Left forelimb (tissue), 1 donor: ENCODE results near the gene RNGTT.

Experiments
- DNase-seq: peaks from one replicate; pipeline ENCODE4 v3.0.0-alpha.2; 2018; ENCODE audit warnings: low spot score

The RNGTT gene

DNA sequence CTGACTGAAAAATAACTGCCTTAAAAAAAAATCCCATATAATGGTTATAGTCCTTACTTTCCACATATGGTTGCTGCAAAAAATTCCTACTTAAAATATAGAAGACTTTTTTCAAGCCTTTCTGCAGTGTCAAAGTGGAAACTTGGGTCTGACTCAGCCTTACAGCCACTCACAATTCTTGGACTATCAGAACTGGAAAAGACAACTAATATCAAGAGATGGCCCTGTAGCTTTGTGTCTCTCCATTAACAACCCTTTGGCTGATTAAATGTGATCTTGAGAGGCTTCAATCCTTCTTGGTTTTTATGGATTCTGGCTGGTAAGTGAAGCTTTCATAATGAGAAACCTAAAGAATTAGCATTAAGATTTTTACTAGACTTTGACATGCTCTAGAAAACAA is 307.8 kb downstream of the RNGTT start:
- DNase-seq, result no peak

DNA sequence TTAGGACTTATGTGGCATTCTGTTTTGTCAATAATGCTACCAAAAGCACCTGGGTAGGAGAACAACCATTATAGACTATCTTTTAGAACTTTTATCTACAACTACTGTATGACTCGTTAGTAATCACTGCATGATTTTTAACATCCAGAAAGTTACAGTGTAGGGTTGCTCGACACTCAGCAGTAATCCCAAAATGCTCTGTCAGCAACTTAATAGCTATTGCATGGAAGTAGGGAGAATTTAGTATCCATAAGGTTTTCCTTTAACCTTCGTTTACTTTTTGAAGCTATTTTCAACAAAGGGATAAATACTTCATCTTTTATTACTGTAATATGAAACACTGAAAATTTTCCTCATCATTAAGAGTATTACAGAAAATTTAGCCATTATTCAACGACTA is 309.5 kb downstream of the RNGTT start:
- no peak for DNase-seq

DNA sequence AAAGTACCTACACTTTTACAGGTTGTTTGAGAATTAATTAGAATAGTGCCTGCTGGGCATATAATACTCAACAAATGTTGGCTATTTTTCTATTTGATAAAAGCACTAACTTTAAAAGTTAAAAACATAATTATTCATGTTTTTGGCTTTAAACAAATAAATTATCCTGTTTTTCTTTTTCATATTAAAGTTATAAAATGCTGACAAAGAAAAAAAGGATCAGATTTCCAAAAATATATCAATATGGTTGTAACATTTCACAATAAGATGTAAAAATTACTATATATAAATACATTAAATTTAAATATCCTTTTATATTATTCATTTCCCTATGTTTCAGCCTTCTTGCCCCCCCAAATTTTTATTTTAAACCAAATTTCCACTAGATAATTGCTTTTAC is 312.0 kb downstream of the RNGTT start:
- no peak for DNase-seq

DNA sequence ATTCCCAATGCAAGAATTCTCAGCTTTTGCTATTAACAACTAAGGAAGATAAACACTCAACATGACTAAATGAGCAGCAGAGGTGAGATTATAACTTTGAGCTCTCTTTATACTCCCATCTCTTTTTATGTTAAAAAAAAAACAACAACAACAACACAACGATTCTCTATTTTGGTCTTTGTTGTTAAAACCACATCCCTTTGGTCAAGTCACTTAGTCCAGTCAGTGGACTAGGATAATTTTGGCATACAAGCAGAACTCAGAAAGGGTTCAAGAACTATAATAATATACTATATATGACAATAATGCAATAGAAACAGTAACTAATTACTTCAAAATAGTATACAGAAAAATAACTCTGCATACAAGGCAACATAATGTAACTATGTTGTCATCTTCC is 312.4 kb downstream of the RNGTT start:
- no peak for DNase-seq

DNA sequence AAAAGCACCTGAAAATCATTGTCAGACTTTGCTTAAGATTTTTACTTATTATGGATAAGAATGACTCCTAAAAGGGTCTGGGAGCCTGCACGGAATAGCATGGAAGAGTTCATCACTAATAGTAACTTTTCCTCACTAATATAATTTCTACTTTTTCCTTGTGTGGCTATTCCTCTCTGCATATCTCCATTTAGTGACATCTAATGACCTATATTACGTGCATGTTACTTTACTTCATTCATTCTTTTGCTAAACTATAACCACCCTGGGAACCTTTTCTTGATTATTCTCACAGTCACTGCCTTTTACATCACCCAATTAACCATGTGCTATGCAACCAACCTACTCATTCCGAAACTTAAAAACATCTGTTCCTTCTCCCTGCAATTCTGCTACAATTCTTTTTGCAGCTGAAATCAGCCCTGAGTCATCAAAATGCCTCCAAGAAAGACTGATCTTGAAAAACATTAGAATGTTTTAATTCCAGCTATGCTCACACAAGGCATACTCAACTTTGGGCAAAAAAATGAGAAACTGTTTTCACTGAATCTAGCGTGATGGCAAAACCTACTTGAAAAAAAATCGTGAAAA is 313.3 kb downstream of the RNGTT start:
- DNase-seq, result no peak

DNA sequence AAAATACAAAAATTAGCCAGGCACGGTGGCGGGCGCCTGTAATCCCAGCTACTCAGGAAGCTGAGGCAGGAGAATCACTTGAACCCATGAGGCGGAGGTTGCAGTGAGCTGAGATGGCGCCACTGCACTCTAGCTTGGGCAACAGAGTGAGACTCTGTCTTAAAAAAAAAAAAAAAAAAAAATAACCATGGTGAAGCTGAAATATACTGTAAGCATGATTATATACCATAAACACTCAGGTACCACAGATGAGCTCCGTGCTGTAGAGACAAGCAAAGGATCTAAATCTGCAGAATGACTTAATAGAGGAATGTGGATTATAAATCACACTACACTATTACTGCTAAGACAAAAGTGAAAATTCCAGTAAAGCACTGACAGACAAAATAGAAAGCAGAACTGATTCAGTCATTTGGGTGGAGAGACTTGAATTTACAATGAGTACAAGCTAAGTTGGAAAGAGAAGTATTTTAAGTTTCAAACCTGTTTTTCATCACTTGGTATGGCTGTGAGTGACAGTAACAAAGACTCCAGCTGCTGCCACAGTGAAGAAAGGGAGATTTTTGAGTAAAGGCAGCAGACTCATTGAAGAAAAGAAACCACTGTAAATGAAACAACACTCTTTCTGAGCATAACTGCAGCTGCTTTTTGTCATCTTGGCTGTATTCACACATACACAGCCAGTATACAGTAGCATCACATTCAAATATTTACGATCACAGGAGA is 322.1 kb downstream of the RNGTT start:
- DNase-seq, result no peak

DNA sequence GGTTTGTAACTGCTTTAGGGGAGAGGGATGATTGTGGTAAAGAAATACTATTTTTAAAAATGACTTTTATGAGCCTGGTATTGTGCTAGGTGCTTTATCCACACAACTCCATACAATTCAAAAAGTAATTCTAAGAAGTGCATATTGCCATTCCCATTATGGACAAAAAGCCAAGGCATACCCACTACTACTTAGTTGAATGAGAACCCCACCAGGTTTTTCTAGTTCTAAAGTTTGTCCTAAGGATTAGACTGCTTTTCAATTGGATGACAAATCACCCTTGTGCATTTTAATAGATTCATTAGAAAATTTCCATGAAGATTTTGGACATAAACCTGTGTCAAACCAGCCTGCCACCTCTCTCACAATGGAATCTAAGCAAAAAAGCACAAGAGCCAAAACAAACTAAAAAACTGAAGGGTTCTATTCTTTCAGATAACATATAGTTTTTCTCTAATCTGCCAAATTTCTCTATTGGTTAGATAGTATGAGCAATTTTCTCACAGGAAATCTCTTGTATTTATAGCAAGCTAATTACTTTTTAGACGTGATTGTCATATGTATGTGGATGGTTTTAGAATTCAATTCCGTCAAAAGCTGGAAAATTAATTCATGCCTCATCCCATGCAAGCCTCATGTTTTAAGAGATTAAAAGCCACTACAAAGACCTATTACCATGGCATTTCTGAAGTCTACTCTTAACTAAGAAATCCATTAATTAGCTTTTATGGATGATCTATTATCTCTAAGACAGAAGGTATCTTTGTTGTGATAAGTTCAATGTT is 325.5 kb downstream of the RNGTT start:
- no peak for DNase-seq

DNA sequence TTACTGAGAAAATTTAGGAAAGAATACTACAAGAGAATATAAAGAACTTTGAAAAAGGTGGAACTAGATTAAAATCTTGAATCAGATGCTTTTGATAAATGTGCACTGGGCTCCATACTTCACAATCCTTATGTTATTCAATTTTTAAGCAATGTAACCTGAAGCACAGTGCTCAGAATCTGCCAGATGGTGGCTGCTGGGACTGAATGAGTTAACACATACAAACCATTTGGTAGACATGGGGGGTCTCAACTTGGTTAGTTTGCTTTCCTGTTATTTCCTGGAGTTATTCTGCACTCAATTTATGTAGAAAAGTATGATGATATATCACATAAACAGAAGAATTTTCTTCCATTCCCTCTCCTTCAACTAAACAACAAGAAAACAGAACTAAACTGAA is 326.5 kb downstream of the RNGTT start:
- DNase-seq, result no peak

DNA sequence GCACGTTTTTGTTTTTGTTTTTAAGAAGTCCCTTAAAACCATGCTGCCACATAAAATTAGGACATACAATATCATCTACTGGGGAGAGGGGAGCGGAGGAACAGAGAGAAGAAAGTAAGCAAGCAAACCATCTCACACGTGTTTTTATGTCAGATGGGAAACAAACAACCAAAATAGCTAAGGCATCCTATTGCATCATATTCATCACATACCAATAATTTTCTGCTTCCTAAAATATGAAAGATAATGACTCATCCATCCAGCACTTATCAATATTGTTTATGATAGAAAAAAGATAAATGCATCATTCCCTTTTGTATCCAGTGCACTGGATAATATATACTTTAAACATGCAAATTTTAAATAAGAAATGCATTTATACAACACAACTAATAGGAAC is 329.6 kb downstream of the RNGTT start:
- no peak for DNase-seq

DNA sequence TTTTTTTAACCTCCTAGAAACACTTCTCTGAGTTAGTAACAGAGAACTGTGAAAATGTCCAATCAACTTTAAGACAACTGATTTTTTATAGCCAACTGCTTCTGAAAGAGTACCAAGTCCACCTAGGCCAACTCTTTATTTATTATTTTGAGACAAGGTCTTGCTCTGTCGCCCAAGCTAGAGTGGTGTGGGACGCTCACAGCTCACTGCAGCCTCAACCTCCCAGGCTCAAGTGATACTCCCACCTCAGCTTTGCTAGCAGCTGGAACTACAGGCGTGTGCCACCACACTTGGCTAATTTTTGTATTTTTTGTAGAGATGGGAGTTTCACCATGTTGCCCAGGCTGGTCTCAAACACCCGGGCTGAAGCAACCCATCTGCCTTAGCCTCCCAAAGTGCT is 331.6 kb downstream of the RNGTT start:
- no peak for DNase-seq

DNA sequence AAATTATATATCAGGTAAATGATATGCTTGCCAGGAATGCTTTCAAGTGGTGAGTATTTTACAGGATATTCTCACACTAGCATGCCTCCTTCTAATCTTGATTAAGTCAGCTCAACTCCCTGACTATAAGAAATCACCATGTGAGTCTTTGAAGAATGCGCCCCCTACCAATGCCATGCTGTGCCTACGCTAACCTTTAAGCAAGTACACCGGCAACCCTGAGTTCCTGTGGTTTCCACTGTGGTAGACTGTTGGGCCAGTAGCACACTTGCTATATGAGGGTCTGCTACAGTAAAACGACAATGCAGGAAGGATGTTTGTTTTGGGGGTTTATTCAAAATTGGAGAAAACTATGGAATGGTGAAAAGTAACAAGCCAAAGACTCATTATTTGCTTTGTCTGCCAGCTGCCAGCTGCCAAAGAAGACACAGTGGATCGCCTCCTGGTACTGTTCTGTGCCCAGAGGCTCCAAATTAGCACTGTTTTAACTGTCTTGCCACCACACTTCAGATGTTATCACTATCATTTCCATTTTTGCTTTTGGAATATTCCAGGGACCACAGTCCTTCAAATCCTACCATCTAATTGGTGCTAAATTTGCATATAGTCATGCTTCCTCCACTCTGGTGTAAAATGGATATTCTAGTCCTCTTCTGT is 333.5 kb downstream of the RNGTT start:
- DNase-seq, result no peak

DNA sequence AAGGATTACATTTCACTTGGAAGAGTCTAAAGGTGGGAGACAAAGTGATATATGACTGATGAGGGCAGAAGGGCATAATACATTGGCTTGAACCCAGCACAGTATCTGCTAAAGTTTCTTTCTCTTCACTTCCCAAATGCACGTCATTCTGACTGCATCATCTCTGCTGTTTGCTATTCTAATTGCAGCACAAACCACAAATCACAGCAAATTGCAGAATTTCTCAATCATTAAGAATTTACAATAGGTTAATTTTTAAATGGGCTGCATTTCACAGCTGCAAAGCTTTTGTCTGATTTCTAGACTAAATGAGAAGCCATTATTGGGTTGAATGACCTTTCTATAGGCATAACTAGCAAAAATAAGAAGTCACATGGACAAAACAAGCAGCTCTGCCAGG is 337.0 kb downstream of the RNGTT start:
- no peak for DNase-seq

DNA sequence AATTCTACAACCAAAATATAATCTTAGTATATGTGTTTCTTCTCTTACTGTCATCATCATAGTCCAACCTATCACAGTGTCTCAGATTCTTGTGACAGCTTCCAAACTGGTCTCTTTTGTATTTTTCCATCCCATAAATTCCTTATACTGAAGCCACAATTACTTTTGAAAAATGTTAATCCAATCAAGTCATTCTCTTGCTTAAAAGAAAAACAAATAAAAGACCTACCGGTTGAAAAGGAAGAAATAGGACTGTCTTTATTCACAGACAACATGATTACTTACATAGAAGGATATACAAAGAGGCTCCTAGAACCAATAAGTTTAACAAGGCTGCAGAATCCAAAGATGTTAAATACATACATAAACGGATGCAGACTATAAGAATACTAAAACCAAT is 339.9 kb downstream of the RNGTT start:
- DNase-seq, result no peak

DNA sequence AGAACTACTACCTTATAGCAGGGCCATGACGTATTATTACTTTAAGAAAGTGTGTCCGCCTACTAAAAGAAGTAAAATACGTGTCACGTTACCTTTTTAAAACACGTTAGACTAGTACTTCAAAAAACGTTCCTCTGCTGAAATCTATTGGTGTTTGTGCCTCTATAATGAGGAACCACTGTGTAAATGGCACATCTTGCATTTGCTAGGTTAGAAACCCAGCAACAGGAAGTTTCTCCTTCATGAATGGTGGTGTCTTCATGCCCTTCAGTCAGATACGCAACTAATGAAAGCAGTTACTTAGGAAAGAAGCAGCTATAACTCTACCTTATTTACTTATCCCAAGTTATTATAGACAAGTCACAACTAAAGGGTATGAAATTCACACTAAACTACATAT is 343.5 kb downstream of the RNGTT start:
- DNase-seq, result no peak

DNA sequence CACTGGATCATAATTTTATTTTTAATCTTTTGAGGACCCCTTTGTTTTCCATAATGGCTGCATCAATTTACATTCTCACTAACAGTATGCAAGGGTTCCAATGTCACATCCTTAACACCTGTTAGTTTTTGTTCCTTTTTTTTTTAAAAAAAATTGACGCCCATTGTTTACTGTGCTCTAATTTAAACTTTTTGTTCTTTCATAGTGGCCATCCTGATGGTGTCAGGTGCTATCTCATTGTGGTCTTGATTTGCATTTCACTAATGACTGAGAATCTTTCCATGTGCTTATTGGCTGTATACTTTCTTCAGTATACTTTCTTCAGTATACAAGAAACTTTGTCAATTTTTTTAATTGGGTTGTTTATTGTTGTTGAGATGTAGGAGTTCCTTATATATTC is 347.0 kb downstream of the RNGTT start:
- no peak for DNase-seq

DNA sequence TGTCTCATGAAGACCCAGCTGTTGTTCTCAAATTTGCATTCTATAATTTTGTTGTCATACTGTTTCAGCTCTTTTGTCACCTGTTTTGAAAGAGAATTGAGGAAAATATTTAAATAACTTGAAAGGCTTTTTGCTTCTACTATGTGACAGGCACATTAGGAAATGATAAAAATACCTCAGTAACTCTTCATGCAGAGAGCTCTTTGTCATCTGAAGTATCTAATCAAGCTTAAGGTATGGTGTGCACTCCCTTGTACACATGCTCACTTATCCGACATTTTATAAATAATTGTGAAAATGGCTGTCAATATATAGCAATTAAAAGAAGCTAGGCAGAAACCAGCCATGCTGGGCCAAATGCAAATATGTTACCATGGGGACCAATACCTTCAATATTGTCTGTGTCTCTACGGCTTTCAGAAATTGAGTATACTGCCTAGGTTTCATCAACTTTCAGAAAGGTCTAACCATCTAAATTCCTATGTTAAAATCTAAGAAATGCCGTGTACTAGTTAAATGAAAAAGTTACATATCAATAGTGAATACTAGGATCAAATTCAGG is 349.0 kb downstream of the RNGTT start:
- no peak for DNase-seq

DNA sequence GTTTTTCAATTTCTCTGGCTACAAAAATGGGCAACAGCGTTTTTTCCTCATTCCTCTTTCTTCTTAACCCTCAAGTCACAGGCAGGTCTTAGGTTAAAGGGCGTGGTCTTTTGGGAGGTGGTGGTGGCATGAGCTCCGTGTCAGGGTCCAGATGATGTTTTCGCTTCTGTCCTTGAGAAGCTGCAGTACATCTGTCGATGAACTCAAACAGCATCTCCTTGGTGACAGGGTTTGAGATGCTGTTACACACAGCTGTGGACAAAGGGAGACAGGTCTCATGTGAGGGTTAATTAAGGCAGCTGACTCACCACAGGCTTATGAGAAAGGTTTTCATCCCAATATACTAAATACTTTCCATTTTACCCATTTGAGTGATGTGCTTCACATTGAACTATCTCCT is 350.8 kb downstream of the RNGTT start:
- DNase-seq, result no peak

DNA sequence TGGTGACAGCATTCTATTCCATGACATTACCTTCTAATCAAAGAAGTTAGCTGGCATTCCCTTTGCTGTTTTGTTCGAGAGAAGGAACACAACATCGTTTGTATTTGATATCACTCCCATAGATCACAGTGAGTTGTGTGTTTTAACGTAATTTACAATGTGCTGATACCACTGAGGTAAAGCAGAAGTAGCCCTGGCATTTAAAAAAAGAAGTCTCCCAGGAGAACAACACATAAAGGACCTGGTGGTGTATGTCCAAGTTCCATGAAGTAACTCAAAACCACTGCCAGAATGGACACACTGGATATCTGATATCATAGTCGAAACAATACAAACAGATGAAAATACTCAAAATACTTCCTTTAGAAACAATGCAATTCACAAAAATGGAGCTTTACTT is 351.7 kb downstream of the RNGTT start:
- no peak for DNase-seq

DNA sequence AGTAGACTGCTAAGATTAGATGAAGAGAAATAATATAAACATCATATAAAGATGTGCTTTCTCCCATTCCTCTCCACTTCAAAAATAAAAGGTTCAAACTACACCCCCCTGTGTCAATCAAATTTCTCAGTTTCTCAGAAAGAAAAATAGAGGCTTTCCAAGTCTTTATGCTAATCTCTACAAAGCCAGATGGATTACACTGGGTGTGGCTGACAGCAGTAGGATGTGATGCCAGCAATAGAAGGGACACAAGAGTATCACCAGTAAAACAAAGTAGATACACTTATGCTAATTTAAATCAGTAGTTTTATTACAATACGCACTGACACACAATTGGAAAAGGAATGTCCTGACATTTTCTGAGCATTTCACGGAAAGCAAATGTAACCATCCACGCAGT is 353.4 kb downstream of the RNGTT start:
- DNase-seq, result no peak

DNA sequence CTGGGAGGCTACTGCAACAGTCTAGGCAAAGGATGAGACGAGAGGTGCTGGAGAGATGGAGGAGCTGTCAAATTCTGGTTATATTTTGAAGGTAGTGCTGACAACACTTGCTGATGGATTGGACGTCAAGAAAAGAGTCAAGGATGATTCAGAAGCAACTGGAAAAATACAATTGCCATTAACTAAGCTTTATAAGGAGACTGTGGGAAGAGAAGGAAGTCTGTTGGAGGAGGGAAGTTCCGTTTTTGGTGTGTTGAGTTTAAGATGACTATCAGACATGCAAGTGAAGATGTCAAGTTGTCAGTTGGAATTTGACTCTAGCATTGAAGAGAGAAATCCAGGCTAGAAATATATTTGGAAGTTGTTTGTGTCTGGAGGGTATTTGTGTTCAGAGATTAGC is 358.1 kb downstream of the RNGTT start:
- DNase-seq, result no peak

DNA sequence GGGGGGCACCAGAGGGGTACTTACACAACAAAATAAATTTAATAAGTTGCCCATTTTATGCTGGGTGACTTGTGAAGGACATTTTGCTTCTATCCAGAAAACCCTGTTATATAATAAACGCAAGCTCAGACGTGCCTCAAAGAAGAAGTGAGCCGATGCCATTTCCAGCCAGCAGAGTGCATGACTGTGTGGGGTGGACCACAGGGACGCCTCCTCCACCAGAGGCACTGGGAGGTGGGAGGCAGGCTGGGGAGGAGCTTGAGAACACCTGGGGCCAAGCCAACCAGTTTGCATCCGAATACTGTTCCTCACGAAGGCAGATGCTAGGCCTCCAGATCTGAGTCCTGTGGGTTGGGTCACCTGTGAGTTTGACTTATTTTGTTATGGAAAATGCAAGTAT is 363.8 kb downstream of the RNGTT start:
- no peak for DNase-seq

DNA sequence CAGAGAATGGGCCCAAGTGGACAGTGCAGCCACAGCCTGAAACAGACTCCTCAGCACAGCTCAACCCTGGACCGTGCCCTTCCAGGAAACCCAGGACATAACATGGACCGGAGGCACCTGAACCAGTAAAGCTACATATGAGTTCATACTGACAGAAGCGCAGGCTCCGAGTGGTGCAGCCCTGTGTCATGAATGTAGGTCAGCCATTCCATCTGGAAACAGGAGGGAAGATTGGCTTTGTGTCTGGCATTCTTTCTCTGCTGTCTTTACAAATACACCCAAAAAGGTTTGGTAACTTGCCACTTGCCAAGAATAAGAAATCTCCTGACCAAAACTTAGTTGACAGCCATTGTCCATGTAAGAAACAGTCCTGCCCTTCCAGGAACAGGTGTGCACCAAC is 366.6 kb downstream of the RNGTT start:
- DNase-seq, result no peak

DNA sequence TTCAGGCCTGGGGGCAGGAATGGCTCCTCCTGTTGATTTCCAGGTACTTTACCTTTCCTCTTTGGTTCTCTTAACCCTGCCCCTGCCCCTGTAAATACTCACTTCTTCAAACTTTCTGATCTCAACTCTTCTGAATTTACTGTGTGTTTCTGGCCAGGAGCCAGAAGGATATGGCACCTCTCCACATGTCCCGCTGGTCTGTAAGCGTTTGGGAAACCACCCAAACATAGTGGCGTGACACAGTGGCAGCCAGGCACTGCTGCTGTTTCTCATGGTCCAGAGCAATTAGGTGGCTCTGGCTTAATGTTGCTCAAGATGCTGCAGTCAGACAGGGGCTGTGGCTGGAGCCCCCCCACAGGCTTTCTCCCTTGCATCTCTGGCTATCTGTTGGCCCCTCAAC is 374.5 kb downstream of the RNGTT start:
- DNase-seq, result no peak
